ENCODE measurements around the gene ATF5.

The ATF5 gene

GRCh38 chr19:49894879-49895565 is 34.0 kb upstream of the ATF5 start:
- no peak overlapping the region for H3K4me3 ChIP-seq (ENCODE audit: low read depth, low read length)
- no peak for DNase-seq (ENCODE audit: low read depth)
- no peak for TF ChIP-seq CTCF (conservative IDR thresholded peaks at IDR 0.05; ENCODE audit: low read depth, low read length)

- no peak for DNase-seq (ENCODE audit: low read depth)
- H3K4me3 ChIP-seq (ENCODE audit: low read depth, low read length), result no peak overlapping the region
- TF ChIP-seq CTCF (conservative IDR thresholded peaks at IDR 0.05; ENCODE audit: low read depth, low read length), result no peak
Observed at GRCh38 chr19:49895566-49896297, 33.3 kb upstream of the ATF5 start.

- H3K4me3 ChIP-seq (ENCODE audit: low read depth, low read length), result no peak within 1 kb of the TSS
- DNase-seq (ENCODE audit: low read depth), result no peak
- no peak for TF ChIP-seq CTCF (conservative IDR thresholded peaks at IDR 0.05; ENCODE audit: low read depth, low read length)
Observed at GRCh38 chr19:49896863-49897621, 32.0 kb upstream of the ATF5 start, which contains the start of gene IL4I1. Gene IL4I1, minus strand, starts transcription at chr19:49896887. Its CDS starts 727 bp downstream, at chr19:49896160.

GRCh38 chr19:49904136-49904535 is 24.9 kb upstream of the ATF5 start:
- TF ChIP-seq CTCF (conservative IDR thresholded peaks at IDR 0.05; ENCODE audit: low read depth, low read length), result no peak
- no peak overlapping the region for H3K4me3 ChIP-seq (ENCODE audit: low read depth, low read length)
- DNase-seq (ENCODE audit: low read depth), result no peak

GRCh38 chr19:49906879-49907564 is 22.0 kb upstream of the ATF5 start:
- H3K4me3 ChIP-seq (ENCODE audit: low read depth, low read length), result no peak overlapping the region
- TF ChIP-seq CTCF (conservative IDR thresholded peaks at IDR 0.05; ENCODE audit: low read depth, low read length), result no peak
- DNase-seq (ENCODE audit: low read depth), result no peak

GRCh38 chr19:49907745-49908446 is 21.1 kb upstream of the ATF5 start:
- TF ChIP-seq CTCF (conservative IDR thresholded peaks at IDR 0.05; ENCODE audit: low read depth, low read length), result no peak
- DNase-seq (ENCODE audit: low read depth), result no peak
- H3K4me3 ChIP-seq (ENCODE audit: low read depth, low read length), result no peak overlapping the region
